Astrocyte (in vitro differentiated cells and primary cell): ENCODE data around the gene ANTXR2.

ENCODE experiments used
- EZH2 ChIP-seq: IDR thresholded peaks from 2 replicates; pipeline ENCODE4 v1.6.1; 2012; ENCODE audit warnings: mild to moderate bottlenecking, low read length, inconsistent platforms; ENCODE audit not compliant: insufficient read depth
- TF ChIP-seq, protein P1 (sequence below): IDR thresholded peaks from 2 replicates; pipeline ENCODE4 v1.5.1; 2011; ENCODE audit warnings: low read depth, mild to moderate bottlenecking, inconsistent platforms, low read length, moderate library complexity; ENCODE audit not compliant: insufficient read depth

GRCh38 chr4:80045786-80046185 lies 27.2 kb downstream of the ANTXR2 start:
- TF ChIP-seq, protein P1, sequence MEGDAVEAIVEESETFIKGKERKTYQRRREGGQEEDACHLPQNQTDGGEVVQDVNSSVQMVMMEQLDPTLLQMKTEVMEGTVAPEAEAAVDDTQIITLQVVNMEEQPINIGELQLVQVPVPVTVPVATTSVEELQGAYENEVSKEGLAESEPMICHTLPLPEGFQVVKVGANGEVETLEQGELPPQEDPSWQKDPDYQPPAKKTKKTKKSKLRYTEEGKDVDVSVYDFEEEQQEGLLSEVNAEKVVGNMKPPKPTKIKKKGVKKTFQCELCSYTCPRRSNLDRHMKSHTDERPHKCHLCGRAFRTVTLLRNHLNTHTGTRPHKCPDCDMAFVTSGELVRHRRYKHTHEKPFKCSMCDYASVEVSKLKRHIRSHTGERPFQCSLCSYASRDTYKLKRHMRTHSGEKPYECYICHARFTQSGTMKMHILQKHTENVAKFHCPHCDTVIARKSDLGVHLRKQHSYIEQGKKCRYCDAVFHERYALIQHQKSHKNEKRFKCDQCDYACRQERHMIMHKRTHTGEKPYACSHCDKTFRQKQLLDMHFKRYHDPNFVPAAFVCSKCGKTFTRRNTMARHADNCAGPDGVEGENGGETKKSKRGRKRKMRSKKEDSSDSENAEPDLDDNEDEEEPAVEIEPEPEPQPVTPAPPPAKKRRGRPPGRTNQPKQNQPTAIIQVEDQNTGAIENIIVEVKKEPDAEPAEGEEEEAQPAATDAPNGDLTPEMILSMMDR: no peak
- no peak for TF ChIP-seq EZH2
